DOHH2 (cell line): ENCODE data around the gene MFAP4.

Source experiments
- H3F3A ChIP-seq: fragments of 200-600 bp; sonication (generic), shearing (Covaris generic); 2 replicates; pipeline ENCODE4 v1.6.0; 2016; ENCODE audit warnings: antibody characterized with exemption, mild to moderate bottlenecking; ENCODE audit not compliant: control insufficient read depth, insufficient read depth
- H3K27ac ChIP-seq: fragments of 200-600 bp; sonication (generic); 2 replicates; pipeline ENCODE4 v1.5.1; 2014; ENCODE audit warnings: low read depth, mild to moderate bottlenecking, low read length, moderate library complexity
- H3K27me3 ChIP-seq: fragments of 200-600 bp; sonication (generic); 2 replicates; pipeline ENCODE4 v1.6.1; 2014; ENCODE audit warnings: mild to moderate bottlenecking, low read length, mixed read lengths; ENCODE audit not compliant: control insufficient read depth
- H3K36me3 ChIP-seq: fragments of 200-600 bp; sonication (generic); 2 replicates; pipeline ENCODE4 v1.6.1; 2014; ENCODE audit warnings: mild to moderate bottlenecking, low read length, moderate library complexity, mixed read lengths; ENCODE audit not compliant: control insufficient read depth
- H3K4me1 ChIP-seq: fragments of 200-600 bp; sonication (generic); 2 replicates; pipeline ENCODE4 v1.6.1; 2014; ENCODE audit warnings: mild to moderate bottlenecking, low read length, mixed read lengths; ENCODE audit not compliant: control insufficient read depth
- H3K4me2 ChIP-seq: fragments of 200-600 bp; sonication (generic); 2 replicates; pipeline ENCODE4 v1.6.0; 2014; ENCODE audit warnings: mild to moderate bottlenecking, low read length, moderate library complexity
- H3K4me3 ChIP-seq: fragments of 200-600 bp; sonication (generic); 2 replicates; pipeline ENCODE4 v1.5.1; 2014; ENCODE audit warnings: mild to moderate bottlenecking, low read length, mixed read lengths
- H3K79me2 ChIP-seq: fragments of 200-600 bp; sonication (generic); 2 replicates; pipeline ENCODE4 v1.6.1; 2014; ENCODE audit warnings: mild to moderate bottlenecking, low read length, mixed read lengths; ENCODE audit not compliant: control insufficient read depth
- H3K9me2 ChIP-seq: fragments of 200-600 bp; sonication (generic); replicated peaks from 2 replicates; pipeline ENCODE4 v1.6.1; 2014; ENCODE audit warnings: mild to moderate bottlenecking, low read length, mixed read lengths; ENCODE audit not compliant: control insufficient read depth
- H3K9me3 ChIP-seq: fragments of 200-600 bp; sonication (generic); 2 replicates; pipeline ENCODE4 v1.6.1; 2014; ENCODE audit warnings: antibody characterized with exemption, low read length, mixed read lengths; ENCODE audit not compliant: control insufficient read depth, insufficient read depth
- H4K20me1 ChIP-seq: fragments of 200-600 bp; sonication (generic); 2 replicates; pipeline ENCODE4 v1.6.0; 2014; ENCODE audit warnings: low read depth, mild to moderate bottlenecking, antibody characterized with exemption, low read length, moderate library complexity; ENCODE audit not compliant: control insufficient read depth, insufficient read depth
- EZH2phosphoT487 ChIP-seq: fragments of 200-600 bp; sonication (generic); IDR thresholded peaks from 2 replicates; pipeline ENCODE4 v1.6.1; 2017; ENCODE audit warnings: borderline replicate concordance, mild to moderate bottlenecking, antibody characterized with exemption, low read length, moderate library complexity, mixed read lengths
- TF ChIP-seq, protein P1 (sequence below): fragments of 200-600 bp; sonication (generic); IDR thresholded peaks from one replicate; pipeline ENCODE4 v1.5.1; 2014; ENCODE audit warnings: antibody characterized with exemption, mild to moderate bottlenecking, low read depth, low read length; ENCODE audit not compliant: poor library complexity, severe bottlenecking

Gene MFAP4

DNA sequence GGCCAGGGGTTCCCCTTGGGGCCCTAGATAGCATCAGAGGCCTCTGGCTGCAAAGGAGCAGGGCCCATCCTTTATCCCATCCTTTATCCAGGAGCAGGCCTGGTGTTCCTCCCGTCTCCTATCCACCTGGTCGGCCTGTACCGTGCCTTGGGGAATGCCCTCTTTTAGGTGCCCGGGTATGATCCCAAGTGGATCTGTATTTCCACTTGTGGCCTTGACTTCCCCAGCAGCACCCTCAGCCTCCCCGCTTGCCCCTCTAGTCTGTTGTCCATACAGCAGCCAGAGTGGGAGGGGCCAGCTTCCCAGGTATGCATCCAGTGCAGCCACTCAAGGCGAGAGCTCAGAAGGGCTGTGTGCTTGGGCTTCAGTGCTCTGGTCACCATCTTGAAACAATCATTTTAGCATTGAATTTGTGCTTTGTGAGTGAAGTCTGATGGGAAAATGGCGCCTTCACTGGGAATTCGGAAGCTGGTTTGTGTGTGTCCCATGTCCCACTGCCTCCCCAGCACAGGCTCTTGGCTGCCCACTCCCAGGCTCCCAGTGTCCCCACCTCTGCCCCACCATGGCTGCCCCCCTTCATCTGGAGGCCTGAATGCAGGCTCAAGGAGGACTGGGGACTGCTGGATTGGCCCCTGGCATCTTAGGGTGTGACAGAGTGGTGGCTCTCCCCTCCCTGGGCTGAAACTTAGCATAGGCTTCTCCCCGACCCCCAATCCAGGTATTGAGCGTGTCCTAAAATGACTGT lies 20.8 kb upstream of the MFAP4 start:
- H3K36me3 ChIP-seq: no peaks in the 10 kb centered on the region
- no peaks in the 10 kb centered on the region for H3K9me2 ChIP-seq
- H3F3A ChIP-seq: no peaks in the 10 kb centered on the region
- no peak overlapping the region for H3K4me3 ChIP-seq
- no peak overlapping the region for H3K4me2 ChIP-seq
- no peak overlapping the region for H3K27ac ChIP-seq
- H3K79me2 ChIP-seq: no peaks in the 10 kb centered on the region
- H4K20me1 ChIP-seq: no peaks in the 10 kb centered on the region
- H3K4me1 ChIP-seq: no peaks in the 10 kb centered on the region
- H3K9me3 ChIP-seq: no peaks in the 10 kb centered on the region
- no peak for TF ChIP-seq EZH2phosphoT487
- TF ChIP-seq, protein P1, sequence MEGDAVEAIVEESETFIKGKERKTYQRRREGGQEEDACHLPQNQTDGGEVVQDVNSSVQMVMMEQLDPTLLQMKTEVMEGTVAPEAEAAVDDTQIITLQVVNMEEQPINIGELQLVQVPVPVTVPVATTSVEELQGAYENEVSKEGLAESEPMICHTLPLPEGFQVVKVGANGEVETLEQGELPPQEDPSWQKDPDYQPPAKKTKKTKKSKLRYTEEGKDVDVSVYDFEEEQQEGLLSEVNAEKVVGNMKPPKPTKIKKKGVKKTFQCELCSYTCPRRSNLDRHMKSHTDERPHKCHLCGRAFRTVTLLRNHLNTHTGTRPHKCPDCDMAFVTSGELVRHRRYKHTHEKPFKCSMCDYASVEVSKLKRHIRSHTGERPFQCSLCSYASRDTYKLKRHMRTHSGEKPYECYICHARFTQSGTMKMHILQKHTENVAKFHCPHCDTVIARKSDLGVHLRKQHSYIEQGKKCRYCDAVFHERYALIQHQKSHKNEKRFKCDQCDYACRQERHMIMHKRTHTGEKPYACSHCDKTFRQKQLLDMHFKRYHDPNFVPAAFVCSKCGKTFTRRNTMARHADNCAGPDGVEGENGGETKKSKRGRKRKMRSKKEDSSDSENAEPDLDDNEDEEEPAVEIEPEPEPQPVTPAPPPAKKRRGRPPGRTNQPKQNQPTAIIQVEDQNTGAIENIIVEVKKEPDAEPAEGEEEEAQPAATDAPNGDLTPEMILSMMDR: no peak
- no peaks in the 10 kb centered on the region for H3K27me3 ChIP-seq

DNA sequence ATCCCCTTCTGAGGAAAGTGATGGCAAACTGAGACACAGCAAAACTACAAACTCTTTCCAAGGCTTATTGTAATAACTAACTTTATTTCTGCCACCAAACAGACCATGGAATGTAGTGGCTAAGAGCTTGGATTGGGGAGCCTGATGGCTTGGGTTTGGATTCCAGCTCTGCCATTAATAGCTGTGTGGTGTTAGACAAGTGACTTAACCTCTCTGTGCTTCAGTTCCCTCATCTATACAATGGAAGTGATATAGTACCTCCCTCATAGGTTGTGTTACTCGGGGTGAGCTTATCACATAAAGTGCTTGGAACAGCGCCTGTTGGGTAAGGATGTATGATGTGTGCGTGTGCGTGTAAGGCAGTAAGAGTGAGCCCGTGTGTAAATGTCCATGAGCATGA lies 18.1 kb upstream of the MFAP4 start:
- no peaks in the 10 kb centered on the region for H3K4me1 ChIP-seq
- no peaks in the 10 kb centered on the region for H3K9me2 ChIP-seq
- H3K27me3 ChIP-seq: no peaks in the 10 kb centered on the region
- H3K36me3 ChIP-seq: no peaks in the 10 kb centered on the region
- no peaks in the 10 kb centered on the region for H4K20me1 ChIP-seq
- H3K4me2 ChIP-seq: no peak overlapping the region
- H3K79me2 ChIP-seq: no peaks in the 10 kb centered on the region
- H3K4me3 ChIP-seq: no peak overlapping the region
- TF ChIP-seq EZH2phosphoT487: no peak
- TF ChIP-seq, protein P1: no peak
- H3K9me3 ChIP-seq: no peaks in the 10 kb centered on the region
- no peaks in the 10 kb centered on the region for H3F3A ChIP-seq
- H3K27ac ChIP-seq: no peak overlapping the region

DNA sequence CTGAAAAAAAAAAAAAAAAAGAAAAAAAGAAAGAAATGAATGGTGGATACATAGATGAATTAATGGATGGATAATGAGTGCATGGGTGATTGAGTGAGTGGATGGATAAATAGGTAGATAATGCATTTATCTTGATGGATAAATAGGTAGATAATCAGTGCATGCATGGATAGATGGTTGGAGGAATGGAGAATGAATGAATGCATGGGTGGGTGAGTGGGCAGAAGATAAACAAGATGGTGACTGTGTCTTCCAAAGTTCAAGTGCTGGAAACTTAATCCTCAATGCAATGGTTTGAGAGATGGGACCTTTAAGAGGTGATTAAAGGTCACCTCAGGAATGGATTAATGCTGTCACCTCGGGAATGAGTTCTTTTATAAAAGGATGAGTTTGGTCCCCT lies 17.3 kb upstream of the MFAP4 start:
- Histone ChIP-seq H4K20me1 (no peaks in the 10 kb centered on the region), H3K4me2 (no peak overlapping the region), H3K4me3 (no peak overlapping the region), H3K36me3 (no peaks in the 10 kb centered on the region), H3K27ac (no peak overlapping the region), H3K9me3 (no peaks in the 10 kb centered on the region), H3K9me2 (no peaks in the 10 kb centered on the region), H3F3A (no peaks in the 10 kb centered on the region), H3K4me1 (no peaks in the 10 kb centered on the region), H3K79me2 (no peaks in the 10 kb centered on the region), H3K27me3 (no peaks in the 10 kb centered on the region)
- TF ChIP-seq, protein P1: no peak
- TF ChIP-seq EZH2phosphoT487: no peak
